Activated CD4-positive, alpha-beta T cell treated with anti-CD3 and anti-CD28 coated beads, Interleukin-2, amount 50 U/mL, for 48 hours (primary cell): Measurements from ENCODE around the gene NOXA1.
A peak's percentile ranks its signal among the peaks of the same experiment; 100 is the strongest.

Experiments used
- DNase-seq, 2 experiments: peaks; one replicate each; pipeline ENCODE4 v3.0.0-alpha.2; 2020

The NOXA1 gene

GRCh38 chr9:137387891-137388560 is 35.2 kb upstream of the NOXA1 start:
- DNase-seq, result no peak

- DNase-seq, result no peak
These were observed 34.4 kb upstream of the NOXA1 start for GRCh38 chr9:137388589-137389427.

- no peak for DNase-seq
These were observed 33.8 kb upstream of the NOXA1 start for GRCh38 chr9:137389428-137389746.

GRCh38 chr9:137390553-137391410 is 32.4 kb upstream of the NOXA1 start:
- DNase-seq, result no peak

- DNase-seq, result no peak
These were observed 31.8 kb upstream of the NOXA1 start for GRCh38 chr9:137391411-137391754.

GRCh38 chr9:137392232-137393007 is 30.8 kb upstream of the NOXA1 start:
- no peak for DNase-seq

- DNase-seq, result no peak
These were observed 29.7 kb upstream of the NOXA1 start for GRCh38 chr9:137393176-137394150.

- no peak for DNase-seq
These were observed 28.1 kb upstream of the NOXA1 start for GRCh38 chr9:137394866-137395665.

- no peak for DNase-seq
These were observed 27.6 kb upstream of the NOXA1 start for GRCh38 chr9:137395666-137396010.

GRCh38 chr9:137396227-137396626 is 27.0 kb upstream of the NOXA1 start:
- DNase-seq, result no peak

GRCh38 chr9:137396634-137397367 is 26.4 kb upstream of the NOXA1 start:
- no peak for DNase-seq

GRCh38 chr9:137397675-137398423 is 25.3 kb upstream of the NOXA1 start:
- peak; percentile 59 to 66 for DNase-seq

- DNase-seq, result no peak
These were observed 24.4 kb upstream of the NOXA1 start for GRCh38 chr9:137398561-137399468.

GRCh38 chr9:137402746-137403145 is 20.4 kb upstream of the NOXA1 start:
- no peak for DNase-seq

- no peak for DNase-seq
These were observed 19.9 kb upstream of the NOXA1 start for GRCh38 chr9:137403269-137403668.

GRCh38 chr9:137404961-137405567 is 18.1 kb upstream of the NOXA1 start:
- DNase-seq, result no peak

GRCh38 chr9:137405677-137406081 is 17.5 kb upstream of the NOXA1 start:
- DNase-seq, result no peak
